ENCODE data around the gene ETNK2. TPM values are rescaled to one million over a fixed set of nuclear protein-coding genes. Genes with fewer than 3 reads are reported as not detected.

Gene ETNK2
- total RNA-seq, 1 donor from 2014 or later, result 4.5 TPM

DNA sequence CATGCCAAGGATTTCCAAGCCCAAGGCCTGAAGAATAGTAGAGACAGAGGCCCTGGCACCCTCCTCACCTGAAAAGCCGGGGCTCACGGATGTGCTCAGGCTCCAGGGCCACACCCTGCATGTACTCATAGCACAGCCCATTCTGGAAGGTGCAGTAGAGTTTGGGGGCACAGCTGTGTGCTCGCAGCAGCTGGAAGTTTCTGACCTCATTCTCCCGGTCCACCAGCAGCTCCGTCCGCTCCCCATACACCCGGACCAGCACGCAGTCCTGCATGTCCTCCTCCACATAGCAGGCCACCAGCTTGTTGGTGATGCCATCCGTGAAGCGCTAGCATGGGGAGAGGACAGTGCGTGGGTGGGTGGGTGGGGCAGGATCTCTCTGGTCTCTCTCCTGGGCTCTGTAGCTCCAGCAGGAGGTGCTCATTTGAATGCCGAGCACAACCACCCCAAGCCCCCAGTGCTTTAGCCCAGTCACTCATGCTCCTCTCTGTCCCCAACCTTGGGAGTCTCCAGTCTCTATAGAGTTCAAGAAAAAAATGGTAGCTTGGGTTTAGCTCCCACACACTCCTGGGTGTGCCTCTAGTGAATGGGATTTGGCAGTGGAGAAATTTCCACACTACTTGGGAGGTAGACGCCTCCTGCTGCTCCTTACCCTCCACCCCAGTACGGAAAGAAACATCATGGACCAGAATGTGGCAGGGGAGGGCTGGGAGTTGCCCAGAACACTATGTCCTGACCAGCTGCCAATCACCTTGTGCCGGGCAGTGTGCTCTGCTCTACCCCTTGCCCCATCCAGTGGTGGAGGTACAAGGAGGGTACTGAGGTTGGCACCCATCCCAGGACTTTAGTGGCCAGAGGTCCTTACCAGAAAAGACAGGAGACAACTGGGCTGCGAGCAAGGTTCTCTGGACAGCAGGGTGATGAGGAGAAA is 1.9 kb downstream of the ETNK2 start:
- no peak for TF ChIP-seq CTCF (IDR thresholded peaks at IDR 0.05)
- Histone ChIP-seq H3K9me3 (no peaks in the 10 kb centered on the region), H3K27ac (no peak overlapping the region), H3K36me3 (no peaks in the 10 kb centered on the region), H3K27me3 (ENCODE audit: low read depth) (peaks cover 7% of the 10 kb centered on the region), H3K4me3 (no peak overlapping the region), H3K4me1 (peaks cover 15% of the 10 kb centered on the region)
- ATAC-seq (no peak), DNase-seq (peak; percentile 35)
- intact Hi-C loops (cut with DNase I), result no loop called here

- Histone ChIP-seq H3K36me3 (no peaks in the 10 kb centered on the region), H3K27me3 (ENCODE audit: low read depth) (peaks cover 7% of the 10 kb centered on the region), H3K4me1 (peaks cover 15% of the 10 kb centered on the region), H3K27ac (no peak overlapping the region), H3K9me3 (no peaks in the 10 kb centered on the region), H3K4me3 (no peak overlapping the region)
- intact Hi-C loops (cut with DNase I), result no loop called here
- TF ChIP-seq CTCF (IDR thresholded peaks at IDR 0.05), result no peak
- ATAC-seq (no peak), DNase-seq (no peak)
Observed at GRCh38 chr1:204149107-204149506, 2.7 kb downstream of the ETNK2 start.

DNA sequence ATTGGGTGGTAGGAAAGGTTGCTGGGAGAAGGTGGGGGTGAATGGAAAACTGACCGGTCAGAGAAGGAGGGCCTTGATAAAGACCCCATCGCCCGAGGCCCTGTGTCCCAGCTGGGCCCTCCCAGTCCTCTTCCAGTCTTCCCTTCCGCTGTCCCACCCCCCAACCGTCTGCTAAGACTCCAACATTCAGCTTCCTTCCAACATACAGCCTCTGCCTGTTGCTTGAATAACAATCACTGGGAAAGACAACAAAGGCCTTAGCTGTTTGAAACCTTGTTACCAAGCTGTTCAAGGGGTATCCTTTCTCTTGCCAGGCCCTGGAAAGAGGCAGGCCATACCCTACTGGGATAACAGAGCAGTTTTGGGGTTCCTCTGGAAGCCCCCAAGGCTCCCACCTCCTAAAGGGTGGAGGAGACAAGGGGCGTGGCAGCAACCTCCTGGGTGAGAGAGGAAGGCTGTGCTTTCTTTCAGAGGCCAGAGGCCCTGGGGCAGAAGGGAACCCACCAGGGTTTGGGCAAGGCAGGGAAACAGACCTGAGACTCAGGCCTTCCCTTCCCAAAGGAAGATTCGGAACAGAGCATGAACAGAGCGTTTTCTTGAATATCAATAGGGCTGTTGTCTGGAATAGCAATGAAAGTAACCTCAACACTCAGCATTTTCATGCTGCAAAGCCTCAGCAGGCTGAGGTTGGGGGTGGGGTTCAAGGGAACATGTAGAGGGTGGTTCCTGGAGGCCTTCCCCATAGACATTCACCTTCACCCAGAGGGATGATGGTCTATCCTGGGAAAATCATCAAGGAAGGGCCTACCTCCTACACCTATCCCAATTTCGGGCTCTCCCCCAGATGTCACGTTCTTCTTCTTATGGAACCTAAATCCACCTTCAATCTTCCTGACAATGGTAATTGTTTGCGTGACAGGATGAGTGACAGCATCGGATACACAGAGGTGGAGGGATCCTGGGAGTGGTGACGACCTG is 4.1 kb downstream of the ETNK2 start:
- Histone ChIP-seq H3K27me3 (ENCODE audit: low read depth) (peaks cover 3% of the 10 kb centered on the region), H3K9me3 (no peaks in the 10 kb centered on the region), H3K4me1 (peaks cover 11% of the 10 kb centered on the region), H3K4me3 (no peak overlapping the region), H3K27ac (no peak overlapping the region), H3K36me3 (no peaks in the 10 kb centered on the region)
- intact Hi-C loops (cut with DNase I), result no loop called here
- no peak for ATAC-seq
- TF ChIP-seq CTCF (IDR thresholded peaks at IDR 0.05), result no peak
- no peak for DNase-seq

- DNase-seq (no peak), ATAC-seq (no peak)
- Histone ChIP-seq H3K9me3 (no peaks in the 10 kb centered on the region), H3K36me3 (no peaks in the 10 kb centered on the region), H3K4me1 (peaks cover 4% of the 10 kb centered on the region), H3K27me3 (ENCODE audit: low read depth) (peaks cover 3% of the 10 kb centered on the region), H3K27ac (no peak overlapping the region), H3K4me3 (no peak overlapping the region)
- intact Hi-C loops (cut with DNase I), result no loop called here
- no peak for TF ChIP-seq CTCF (IDR thresholded peaks at IDR 0.05)
Observed at GRCh38 chr1:204146965-204147364, 4.9 kb downstream of the ETNK2 start.

- Histone ChIP-seq H3K27ac (no peak overlapping the region), H3K4me1 (peaks cover 3% of the 10 kb centered on the region), H3K36me3 (no peaks in the 10 kb centered on the region), H3K9me3 (no peaks in the 10 kb centered on the region), H3K4me3 (no peak overlapping the region), H3K27me3 (ENCODE audit: low read depth) (no peaks in the 10 kb centered on the region)
- no peak for ATAC-seq
- no peak for TF ChIP-seq CTCF (IDR thresholded peaks at IDR 0.05)
- intact Hi-C loops (cut with DNase I), result no loop called here
- DNase-seq, result no peak
Observed at GRCh38 chr1:204146309-204146708, 5.5 kb downstream of the ETNK2 start.

Measured in lower lobe of right lung (tissue), 2 donors.